Colonic mucosa (tissue), 4 donors: ENCODE results near the gene GGT7. TPM values are rescaled to one million over a fixed set of nuclear protein-coding genes. Genes with fewer than 3 reads are reported as not detected.
A peak's percentile ranks its signal among the peaks of the same experiment; 100 is the strongest.
"Not testable (repeated sequence)": the region's sequence is repeated elsewhere in the genome, so short reads cannot be mapped to it uniquely, and the experiment has no call there.

Experiments used
- DNase-seq: peaks from one replicate; pipeline ENCODE4 v3.0.0-alpha.2; 2020
- H3K27ac ChIP-seq: fragments of 200-600 bp; one replicate; pipeline ENCODE4 v1.8.0; 2021
- H3K27me3 ChIP-seq: fragments of 200-600 bp; one replicate; pipeline ENCODE4 v1.8.0; 2021
- H3K36me3 ChIP-seq: fragments of 200-600 bp; one replicate; pipeline ENCODE4 v1.8.0; 2021
- H3K4me1 ChIP-seq: fragments of 200-600 bp; one replicate; pipeline ENCODE4 v1.8.0; 2021; ENCODE audit warnings: mild to moderate bottlenecking
- H3K4me3 ChIP-seq: fragments of 200-600 bp; one replicate; pipeline ENCODE4 v1.8.0; 2021
- H3K9ac ChIP-seq, 2 donors: one replicate each; pipeline ENCODE4 v1.7.0; 2013; ENCODE audit warnings: control low read depth in 2 of 2, low read depth in 2 of 2, low read length in 2 of 2
- H3K9me3 ChIP-seq: fragments of 200-600 bp; one replicate; pipeline ENCODE4 v1.8.0; 2021
- intact Hi-C: fragments of 100-400 bp; cut with DNase I; formaldehyde crosslinking; loops from one replicate; pipeline ENCODE4 v1.14.1; 2022
- total RNA-seq, 2 donors: library from RNA; stranded (reverse); fragmentation: NEBNext Ultra II Directional in 1 of 2; extraction: Animal tissue kit (Norgen Biotek cat#: 25700) in 1 of 2; gene quantifications; one replicate each; pipeline ENCODE4 v1.2.1, GENCODE V29; 2021
- TF ChIP-seq, protein P1 (sequence below): fragments of 200-600 bp; IDR thresholded peaks from one replicate; pipeline ENCODE4 v1.8.0; 2022; ENCODE audit warnings: antibody characterized with exemption, mild to moderate bottlenecking
- donor health status: healthy.
- donor health status: DM: no; HTN: no; CAD: no.
- donor health status: DM: no; HTN: no; CAD: no.

The GGT7 gene
- total RNA-seq, 2 donors from 2014 or later = 10.1 to 17.8 TPM

DNA sequence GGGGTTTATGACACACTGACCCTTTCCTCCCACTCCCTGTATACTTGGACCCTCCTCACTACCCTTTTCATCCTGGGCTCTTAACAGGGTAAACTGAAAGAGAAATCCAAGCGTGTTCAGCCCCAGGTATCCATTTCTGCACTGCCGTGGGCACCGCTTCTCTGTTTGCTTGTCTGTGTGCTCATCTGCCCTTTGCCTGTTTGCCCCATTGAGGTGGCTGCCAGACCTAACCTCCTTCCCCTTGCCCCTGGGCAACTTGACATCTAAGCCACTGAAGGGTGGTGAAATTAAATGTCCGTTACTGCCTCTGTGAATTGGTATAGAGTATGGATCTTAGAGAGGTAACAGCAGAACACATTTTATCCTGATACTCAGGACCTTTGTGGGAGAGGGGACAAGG lies 42.5 kb upstream of the GGT7 start:
- no peak overlapping the region for H3K4me3 ChIP-seq
- peak overlapping the region in 1 of 2 donors; percentile 81 for H3K9ac ChIP-seq
- no peaks in the 10 kb centered on the region for H3K9me3 ChIP-seq
- H3K36me3 ChIP-seq = no peaks in the 10 kb centered on the region
- peak overlapping the region; percentile 86 for H3K27ac ChIP-seq
- TF ChIP-seq, protein P1, sequence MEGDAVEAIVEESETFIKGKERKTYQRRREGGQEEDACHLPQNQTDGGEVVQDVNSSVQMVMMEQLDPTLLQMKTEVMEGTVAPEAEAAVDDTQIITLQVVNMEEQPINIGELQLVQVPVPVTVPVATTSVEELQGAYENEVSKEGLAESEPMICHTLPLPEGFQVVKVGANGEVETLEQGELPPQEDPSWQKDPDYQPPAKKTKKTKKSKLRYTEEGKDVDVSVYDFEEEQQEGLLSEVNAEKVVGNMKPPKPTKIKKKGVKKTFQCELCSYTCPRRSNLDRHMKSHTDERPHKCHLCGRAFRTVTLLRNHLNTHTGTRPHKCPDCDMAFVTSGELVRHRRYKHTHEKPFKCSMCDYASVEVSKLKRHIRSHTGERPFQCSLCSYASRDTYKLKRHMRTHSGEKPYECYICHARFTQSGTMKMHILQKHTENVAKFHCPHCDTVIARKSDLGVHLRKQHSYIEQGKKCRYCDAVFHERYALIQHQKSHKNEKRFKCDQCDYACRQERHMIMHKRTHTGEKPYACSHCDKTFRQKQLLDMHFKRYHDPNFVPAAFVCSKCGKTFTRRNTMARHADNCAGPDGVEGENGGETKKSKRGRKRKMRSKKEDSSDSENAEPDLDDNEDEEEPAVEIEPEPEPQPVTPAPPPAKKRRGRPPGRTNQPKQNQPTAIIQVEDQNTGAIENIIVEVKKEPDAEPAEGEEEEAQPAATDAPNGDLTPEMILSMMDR = no peak
- H3K27me3 ChIP-seq = no peaks in the 10 kb centered on the region
- no peak for DNase-seq
- intact Hi-C loops = no loop called here
- peaks cover 17% of the 10 kb centered on the region for H3K4me1 ChIP-seq

DNA sequence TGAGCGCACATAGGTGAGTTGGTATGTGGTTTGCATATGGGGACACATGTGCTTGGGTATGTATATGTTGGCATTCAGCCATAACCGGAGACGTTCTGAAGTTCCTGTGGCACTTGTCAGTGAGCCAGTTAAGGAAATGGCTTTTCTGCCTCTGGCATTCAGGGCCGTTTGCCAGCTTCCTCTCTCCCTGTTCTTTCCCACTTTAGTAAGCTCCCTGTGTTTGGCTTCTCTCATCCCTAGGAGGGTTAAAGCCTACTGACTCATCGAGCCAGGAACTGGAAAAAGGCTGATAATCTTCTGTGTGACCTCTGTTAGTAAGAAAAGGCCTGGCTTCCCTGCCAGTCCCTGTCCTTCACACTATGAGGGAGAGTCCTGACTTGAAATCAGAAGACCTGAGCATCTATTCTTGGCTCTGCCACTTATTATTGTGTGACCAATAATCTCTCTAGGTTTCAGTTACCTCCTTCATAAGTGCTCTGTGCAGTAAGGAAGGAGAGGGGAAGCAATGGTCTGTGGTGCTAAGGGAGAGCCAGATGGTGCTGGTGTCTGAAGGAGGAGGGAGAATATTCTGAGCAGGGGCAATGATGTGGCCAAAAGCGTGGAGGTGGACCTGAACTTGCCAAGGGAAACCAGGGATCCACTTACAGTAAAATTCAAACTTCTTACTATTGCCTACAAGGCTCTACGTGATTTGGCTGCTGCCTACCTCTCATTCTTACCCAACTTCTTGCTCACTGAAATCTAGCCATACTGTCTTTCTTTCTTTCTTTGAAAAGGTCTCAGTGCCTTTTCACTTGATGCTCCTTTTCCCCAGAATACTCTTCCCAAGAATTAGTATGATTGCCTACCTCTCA lies 35.2 kb upstream of the GGT7 start:
- H3K27ac ChIP-seq = peak overlapping the region; percentile 61
- peaks cover 13% of the 10 kb centered on the region for H3K4me1 ChIP-seq
- TF ChIP-seq, protein P1 = no peak
- no peak overlapping the region for H3K4me3 ChIP-seq
- intact Hi-C loops = no loop called here
- H3K9me3 ChIP-seq = no peaks in the 10 kb centered on the region
- peak overlapping the region in 1 of 2 donors; percentile 5 for H3K9ac ChIP-seq
- H3K27me3 ChIP-seq = no peaks in the 10 kb centered on the region
- H3K36me3 ChIP-seq = no peaks in the 10 kb centered on the region
- peak; percentile 81 for DNase-seq

DNA sequence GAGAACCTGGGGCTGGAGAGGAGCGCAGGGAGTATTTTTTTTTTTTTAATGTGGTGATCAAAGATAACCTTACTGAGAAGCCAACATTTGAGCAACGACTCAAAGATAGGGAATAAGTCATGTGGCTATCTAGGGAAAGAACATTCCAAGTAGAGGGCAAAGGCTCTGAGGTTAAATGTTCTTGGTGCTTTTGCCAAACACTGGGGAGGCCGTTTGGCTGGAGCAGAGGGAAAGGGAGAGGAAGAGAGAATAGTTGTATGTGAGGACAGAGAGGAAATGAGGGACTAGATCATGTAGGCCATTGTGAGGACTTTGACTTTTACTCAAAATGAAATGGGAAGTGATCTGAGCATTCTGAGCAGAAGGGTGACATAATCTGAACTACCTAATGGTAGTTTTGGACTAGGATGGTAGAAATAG lies 31.6 kb upstream of the GGT7 start:
- Histone ChIP-seq H3K27me3 (no peaks in the 10 kb centered on the region), H3K4me1 (peaks cover 13% of the 10 kb centered on the region), H3K9me3 (no peaks in the 10 kb centered on the region), H3K36me3 (no peaks in the 10 kb centered on the region), H3K9ac (no peak overlapping the region), H3K4me3 (no peak overlapping the region), H3K27ac (peak overlapping the region; percentile 48)
- TF ChIP-seq, protein P1 = no peak
- intact Hi-C loops = no loop called here
- no peak for DNase-seq

DNA sequence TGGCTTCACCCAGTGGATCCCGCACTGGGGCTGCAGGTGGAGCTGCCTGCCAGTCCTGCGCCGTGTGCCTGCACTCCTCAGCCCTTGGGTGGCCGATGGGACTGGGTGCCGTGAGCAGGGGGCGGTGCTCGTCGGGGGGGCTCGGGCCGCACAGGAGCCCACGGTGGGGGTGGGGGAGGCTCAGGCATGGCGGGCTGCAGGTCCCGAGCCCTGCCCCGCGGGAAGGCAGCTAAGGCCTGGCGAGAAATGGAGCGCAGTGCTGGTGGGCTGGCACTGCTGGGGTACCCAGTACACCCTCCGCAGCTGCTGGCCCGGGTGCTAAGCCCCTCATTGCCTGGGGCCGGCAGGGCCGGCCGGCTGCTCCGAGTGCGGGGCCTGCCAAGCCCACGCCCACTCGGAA lies 26.1 kb upstream of the GGT7 start:
- H3K4me1 ChIP-seq, H3K27ac ChIP-seq, H3K4me3 ChIP-seq, H3K36me3 ChIP-seq, H3K9ac ChIP-seq, H3K9me3 ChIP-seq, intact Hi-C loops, H3K27me3 ChIP-seq, DNase-seq: not testable (repeated sequence)

DNA sequence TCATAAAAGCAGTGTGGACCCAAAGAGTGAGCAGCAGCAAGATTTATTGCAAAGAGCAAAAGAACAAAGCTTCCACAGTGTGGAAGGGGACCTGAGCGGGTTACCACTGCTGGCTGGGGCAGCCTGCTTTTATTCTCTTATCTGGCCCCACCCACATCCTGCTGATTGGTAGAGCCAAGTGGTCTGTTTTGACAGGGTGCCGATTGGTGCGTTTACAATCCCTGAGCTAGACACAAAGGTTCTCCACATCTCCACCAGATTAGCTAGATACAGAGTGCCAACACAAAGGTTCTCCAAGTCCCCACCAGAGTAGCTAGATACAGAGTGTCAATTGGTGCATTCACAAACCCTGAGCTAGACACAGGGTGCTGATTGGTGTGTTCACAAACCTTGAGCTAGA lies 25.5 kb upstream of the GGT7 start:
- DNase-seq, H3K9me3 ChIP-seq, H3K27ac ChIP-seq, H3K36me3 ChIP-seq, H3K9ac ChIP-seq, H3K4me3 ChIP-seq, H3K27me3 ChIP-seq, H3K4me1 ChIP-seq, intact Hi-C loops: not testable (repeated sequence)

DNA sequence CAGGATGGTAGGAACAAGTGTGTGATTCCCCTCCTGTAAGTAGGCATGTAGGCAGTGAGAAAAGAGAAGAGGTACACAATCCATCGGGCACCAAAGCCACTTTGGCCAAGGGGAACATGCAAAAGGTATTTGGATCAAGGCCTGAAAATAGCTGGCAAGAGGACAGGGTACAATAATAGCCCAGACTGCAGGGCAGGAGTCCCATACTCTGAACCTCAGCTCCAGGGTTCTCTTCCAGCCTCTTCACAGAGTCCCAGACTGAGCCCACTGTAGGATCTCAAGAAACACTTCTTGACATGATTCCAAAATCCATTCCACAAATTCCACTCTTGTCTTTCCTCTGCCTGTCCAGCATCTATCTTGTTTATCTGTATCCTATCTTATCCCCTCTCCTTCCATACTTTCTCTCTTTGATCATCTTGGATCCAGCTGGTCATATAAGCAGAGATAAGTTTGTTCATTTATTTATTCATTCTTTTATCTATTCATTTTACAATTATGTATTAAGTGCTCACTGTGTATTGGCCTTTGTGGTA lies 23.5 kb upstream of the GGT7 start:
- H3K4me1 ChIP-seq = peaks cover 3% of the 10 kb centered on the region
- intact Hi-C loops = no loop called here
- TF ChIP-seq, protein P1 = no peak
- H3K9me3 ChIP-seq = no peaks in the 10 kb centered on the region
- H3K27me3 ChIP-seq = no peaks in the 10 kb centered on the region
- no peak overlapping the region for H3K27ac ChIP-seq
- H3K36me3 ChIP-seq = no peaks in the 10 kb centered on the region
- no peak for DNase-seq
- H3K4me3 ChIP-seq = no peak overlapping the region
- H3K9ac ChIP-seq = peak overlapping the region in 1 of 2 donors; percentile 28
